Fibroblast of villous mesenchyme (primary cell): ENCODE data around the gene CBX3. TPM values are rescaled to one million over a fixed set of nuclear protein-coding genes. Genes with fewer than 3 reads are reported as not detected.
"Not testable (repeated sequence)": the region's sequence is repeated elsewhere in the genome, so short reads cannot be mapped to it uniquely, and the experiment has no call there.

Experiments
- DNase-seq: peaks from one replicate; pipeline ENCODE4 v3.0.0-alpha.2; 2010; ENCODE audit warnings: low read depth
- H3K4me3 ChIP-seq: 2 replicates; pipeline ENCODE4 v1.5.1; 2011; ENCODE audit warnings: low read depth, mild to moderate bottlenecking, low read length
- total RNA-seq: library from RNA; depleted of rRNA; stranded (reverse); fragments of >200 nt; gene quantifications from 2 replicates; pipeline ENCODE4 v1.2.3, GENCODE V29; 2012
- TF ChIP-seq, protein P1 (sequence below): IDR thresholded peaks from 2 replicates; pipeline ENCODE4 v1.5.1; 2012; ENCODE audit warnings: low read depth, mild to moderate bottlenecking, low read length; ENCODE audit not compliant: insufficient read depth

Gene CBX3
- total RNA-seq, 1 donor: 134 TPM

DNA sequence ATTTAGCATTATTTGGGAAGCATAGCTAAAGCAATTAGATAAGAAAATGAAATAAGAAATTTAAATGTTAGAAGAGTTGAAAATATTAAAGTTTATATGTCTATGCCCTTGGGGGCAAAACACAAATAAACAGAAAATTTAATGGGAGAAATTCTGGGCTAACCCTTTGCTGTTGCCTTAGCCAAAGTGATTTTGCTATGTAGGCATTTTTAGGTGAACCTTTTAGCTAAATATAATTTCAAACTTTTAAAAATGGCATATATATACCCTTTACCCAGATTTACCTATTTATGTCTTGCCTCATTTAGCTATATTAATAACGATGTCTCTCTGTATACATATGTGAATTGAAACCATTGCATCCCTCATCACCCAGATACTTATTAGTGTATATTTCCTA lies 29.5 kb upstream of the CBX3 start:
- DNase-seq: no peak
- no peak overlapping the region for H3K4me3 ChIP-seq
- TF ChIP-seq, protein P1, sequence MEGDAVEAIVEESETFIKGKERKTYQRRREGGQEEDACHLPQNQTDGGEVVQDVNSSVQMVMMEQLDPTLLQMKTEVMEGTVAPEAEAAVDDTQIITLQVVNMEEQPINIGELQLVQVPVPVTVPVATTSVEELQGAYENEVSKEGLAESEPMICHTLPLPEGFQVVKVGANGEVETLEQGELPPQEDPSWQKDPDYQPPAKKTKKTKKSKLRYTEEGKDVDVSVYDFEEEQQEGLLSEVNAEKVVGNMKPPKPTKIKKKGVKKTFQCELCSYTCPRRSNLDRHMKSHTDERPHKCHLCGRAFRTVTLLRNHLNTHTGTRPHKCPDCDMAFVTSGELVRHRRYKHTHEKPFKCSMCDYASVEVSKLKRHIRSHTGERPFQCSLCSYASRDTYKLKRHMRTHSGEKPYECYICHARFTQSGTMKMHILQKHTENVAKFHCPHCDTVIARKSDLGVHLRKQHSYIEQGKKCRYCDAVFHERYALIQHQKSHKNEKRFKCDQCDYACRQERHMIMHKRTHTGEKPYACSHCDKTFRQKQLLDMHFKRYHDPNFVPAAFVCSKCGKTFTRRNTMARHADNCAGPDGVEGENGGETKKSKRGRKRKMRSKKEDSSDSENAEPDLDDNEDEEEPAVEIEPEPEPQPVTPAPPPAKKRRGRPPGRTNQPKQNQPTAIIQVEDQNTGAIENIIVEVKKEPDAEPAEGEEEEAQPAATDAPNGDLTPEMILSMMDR: no peak

DNA sequence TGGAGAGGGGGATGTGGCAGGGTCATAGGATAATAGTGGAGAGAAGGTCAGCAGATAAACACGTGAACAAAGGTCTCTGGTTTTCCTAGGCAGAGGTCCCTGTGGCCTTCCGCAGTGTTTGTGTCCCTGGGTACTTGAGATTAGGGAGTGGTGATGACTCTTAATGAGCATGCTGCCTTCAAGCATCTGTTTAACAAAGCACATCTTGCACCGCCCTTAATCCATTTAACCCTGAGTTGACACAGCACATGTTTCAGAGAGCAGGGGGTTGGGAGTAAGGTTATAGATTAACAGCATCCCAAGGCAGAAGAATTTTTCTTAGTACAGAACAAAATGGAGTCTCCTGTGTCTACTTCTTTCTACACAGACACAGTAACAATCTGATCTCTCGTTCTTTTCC lies 25.6 kb upstream of the CBX3 start:
- not testable (repeated sequence) for H3K4me3 ChIP-seq, DNase-seq

DNA sequence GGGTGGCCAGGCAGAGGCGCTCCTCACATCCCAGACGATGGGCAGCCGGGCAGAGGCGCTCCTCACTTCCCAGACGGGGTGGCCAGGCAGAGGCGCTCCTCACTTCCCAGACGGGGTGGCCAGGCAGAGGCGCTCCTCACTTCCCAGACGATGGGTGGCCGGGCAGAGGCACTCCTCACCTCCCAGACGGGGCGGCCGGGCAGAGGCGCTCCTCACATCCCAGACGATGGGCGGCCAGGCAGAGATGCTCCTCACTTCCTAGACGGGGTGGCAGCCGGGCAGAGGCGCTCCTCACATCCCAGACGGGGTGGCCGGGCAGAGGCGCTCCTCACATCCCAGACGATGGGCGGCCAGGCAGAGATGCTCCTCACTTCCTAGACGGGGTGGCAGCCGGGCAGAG lies 24.8 kb upstream of the CBX3 start:
- H3K4me3 ChIP-seq, DNase-seq: not testable (repeated sequence)

DNA sequence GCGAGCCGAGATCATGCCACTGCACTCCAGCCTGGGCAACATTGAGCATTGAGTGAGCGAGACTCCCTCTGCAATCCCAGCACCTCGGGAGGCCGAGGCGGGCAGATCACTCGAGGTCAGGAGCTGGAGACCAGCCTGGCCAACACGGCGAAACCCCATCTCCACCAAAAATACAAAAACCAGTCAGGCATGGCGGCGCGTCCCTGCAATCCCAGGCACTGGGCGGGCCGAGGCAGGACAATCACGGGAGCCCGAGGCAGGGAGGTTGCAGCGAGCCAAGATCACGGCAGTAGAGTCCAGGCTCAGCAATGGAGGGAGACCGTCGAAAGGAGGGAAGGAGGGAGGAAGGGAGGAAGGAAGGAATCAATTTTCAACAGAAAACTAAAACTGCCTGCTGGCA lies 24.3 kb upstream of the CBX3 start:
- not testable (repeated sequence) for DNase-seq, H3K4me3 ChIP-seq

DNA sequence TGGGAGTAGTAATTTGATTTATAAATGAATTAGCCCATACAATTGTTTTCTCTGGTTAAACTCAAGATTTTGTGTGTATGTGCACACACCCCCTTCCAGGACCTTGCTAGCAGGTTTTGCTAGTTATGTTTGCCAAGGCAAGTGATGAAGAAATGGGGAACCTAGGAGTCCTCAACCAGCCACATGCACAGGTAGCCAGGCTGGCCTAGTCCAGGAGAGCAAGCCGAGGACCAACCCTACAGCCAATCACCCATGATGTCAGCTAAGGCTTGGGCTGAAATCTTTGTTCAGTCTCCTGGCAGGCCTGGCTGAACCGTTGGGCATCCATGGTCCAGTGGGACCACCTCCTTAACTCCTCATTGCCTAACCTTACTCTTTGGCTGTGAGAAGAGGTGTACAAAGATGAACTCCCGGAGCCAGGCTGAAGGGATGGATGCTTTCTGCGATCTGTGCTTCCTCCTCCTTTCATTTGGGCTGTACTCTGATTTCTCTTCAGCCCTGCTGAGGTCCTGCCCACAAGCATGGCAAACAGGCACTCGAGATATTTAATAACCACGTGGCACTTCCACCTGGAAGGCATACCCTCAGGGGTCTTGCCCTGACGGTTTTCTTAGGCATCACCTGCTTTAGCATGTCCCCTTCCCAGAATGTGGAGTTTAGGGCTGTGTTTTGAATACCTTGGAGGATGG lies 23.1 kb upstream of the CBX3 start:
- TF ChIP-seq, protein P1: no peak
- no peak for DNase-seq
- no peak overlapping the region for H3K4me3 ChIP-seq

DNA sequence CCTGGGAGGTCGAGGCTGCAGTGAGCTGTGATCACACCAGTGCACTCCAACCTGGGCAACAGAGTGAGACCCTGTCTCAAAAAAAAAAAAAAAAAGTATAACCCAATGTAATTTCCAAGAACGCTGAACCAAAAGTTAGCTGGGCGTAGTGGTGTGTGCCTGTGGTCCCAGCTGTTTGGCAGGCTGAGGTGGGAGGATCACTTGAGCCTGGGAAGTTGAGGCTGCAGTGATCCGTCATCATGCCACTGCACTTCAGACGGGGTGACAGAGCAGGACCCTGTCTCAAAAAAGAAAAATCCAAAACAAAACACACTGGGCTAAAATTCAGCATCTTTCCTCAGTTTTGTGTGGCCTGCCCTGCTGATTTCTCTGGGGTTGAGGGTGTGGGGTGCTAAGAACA lies 22.1 kb upstream of the CBX3 start:
- no peak overlapping the region for H3K4me3 ChIP-seq
- DNase-seq: no peak
- TF ChIP-seq, protein P1: no peak

DNA sequence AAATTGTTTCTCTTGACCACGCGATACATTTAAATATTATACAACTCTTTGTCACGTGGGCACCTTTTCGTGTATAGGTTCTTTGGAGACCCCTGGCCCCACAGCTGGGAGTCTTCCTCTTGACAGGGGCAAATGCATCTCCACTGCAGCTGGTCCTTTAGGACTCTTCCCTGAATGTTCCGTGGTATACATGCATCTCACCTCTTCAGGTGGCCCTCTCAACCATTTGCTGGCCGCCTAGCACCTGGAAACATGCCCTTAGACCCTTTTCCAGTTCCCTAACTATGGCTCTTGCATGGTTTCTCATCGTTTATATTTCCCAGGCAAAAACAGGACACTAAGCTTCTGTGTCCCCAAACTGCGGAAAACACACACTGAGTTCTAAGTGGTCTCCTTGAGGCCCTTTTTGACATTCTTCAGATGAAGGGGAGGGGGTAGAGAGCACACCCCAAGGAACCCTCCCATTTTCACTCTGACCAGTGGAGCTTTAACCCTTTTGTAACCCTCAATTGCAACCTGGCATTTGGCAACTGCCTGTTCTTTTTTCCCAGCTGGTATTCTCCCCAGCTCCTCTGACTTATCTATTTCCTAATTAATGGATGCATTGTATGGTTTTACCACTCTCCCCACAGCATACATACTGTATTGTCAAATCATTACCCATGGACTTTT lies 21.6 kb upstream of the CBX3 start:
- TF ChIP-seq, protein P1: no peak
- DNase-seq: no peak
- no peak overlapping the region for H3K4me3 ChIP-seq

DNA sequence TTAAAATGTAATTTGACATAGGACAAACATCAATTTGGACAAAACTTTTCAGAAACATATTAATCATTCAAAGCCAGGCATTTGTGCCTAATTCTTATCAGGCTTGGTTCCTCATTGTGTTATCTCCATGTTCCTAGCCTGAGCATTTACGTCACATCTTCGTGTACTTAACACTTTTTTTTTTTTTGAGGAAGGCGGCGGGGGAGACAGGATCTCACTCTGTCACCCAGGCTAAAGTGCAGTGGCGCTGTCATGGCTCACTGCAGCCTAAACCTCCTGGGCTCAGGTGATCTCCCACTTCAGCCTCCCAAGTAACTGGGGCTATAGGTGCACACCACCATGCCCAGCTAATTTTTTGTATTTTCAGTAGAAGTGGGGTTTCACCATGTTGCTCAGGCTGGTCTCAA lies 20.8 kb upstream of the CBX3 start:
- no peak overlapping the region for H3K4me3 ChIP-seq
- TF ChIP-seq, protein P1: no peak
- peak; percentile 47 for DNase-seq
